HG03280 (cell line): ENCODE data around the gene NEU2.
A peak's percentile ranks its signal among the peaks of the same experiment; 100 is the strongest.

Experiments used
- ATAC-seq: cut with Tn5 transposase; IDR thresholded peaks from one replicate; pipeline ENCODE4 v1.9.1; 2021; ENCODE audit warnings: mild to moderate bottlenecking, moderate library complexity; ENCODE audit not compliant: unreplicated experiment

Gene NEU2

GRCh38 chr2:233075141-233075965 lies 42.9 kb downstream of the NEU2 start:
- no peak for ATAC-seq

GRCh38 chr2:233075966-233076339 lies 43.5 kb downstream of the NEU2 start:
- peak; percentile 62 for ATAC-seq

GRCh38 chr2:233076749-233077148 lies 44.3 kb downstream of the NEU2 start:
- ATAC-seq: no peak

- ATAC-seq: peak; percentile 32
Observed at GRCh38 chr2:233079473-233079877, 47.0 kb downstream of the NEU2 start.

- no peak for ATAC-seq
Observed at GRCh38 chr2:233079953-233080835, 47.7 kb downstream of the NEU2 start.

- no peak for ATAC-seq
Observed at GRCh38 chr2:233080836-233081229, 48.4 kb downstream of the NEU2 start.

DNA sequence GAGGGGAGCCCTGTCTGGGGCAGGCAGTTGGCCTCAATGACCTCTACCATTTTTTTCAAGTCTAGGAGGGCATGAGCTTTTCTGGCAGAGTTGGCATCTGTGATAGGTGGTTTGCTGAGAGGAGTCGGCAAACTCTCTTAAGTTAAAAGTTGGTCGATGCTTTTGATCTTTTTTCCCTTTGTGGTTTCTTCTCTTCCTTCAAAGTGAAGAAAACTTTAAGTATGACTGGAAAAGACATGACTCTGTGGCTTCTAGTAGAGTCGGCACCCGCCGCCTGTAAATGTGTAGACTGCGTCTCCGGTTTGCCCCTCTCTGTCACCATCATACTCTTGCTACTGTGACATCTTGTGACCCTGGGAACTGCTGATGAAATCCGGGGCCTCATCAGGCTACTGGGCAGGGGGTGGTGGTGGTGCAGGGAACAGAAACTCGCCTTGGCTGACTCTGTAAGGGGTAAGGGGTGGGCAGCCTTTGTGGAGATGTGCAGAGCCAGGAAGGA lies 48.8 kb downstream of the NEU2 start:
- ATAC-seq: no peak

DNA sequence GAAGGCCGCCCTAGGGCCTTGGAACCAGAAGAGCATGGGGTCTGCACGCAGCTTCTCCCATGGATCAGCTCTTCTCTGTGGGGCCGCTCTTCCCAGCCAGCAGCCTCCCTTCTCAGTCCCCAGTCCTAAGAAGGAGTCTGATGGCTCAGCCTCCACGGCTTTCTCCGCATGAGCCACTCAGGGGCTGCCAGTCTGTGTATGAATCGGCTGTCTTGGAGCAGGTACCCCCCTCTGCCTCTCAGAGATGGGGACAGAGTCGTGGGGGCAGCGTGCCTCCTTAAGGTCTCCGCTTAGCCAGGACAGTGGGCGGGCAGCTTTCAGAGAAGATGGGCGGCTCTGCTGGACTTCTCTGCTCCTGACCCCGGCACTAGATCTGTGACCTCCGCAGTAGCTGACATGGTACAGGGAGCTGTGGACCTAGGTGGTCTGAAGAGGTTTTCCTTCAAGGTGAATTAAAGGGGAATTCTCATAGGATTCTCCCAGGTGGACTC lies 49.3 kb downstream of the NEU2 start:
- ATAC-seq: peak; percentile 2

GRCh38 chr2:233082222-233082930 lies 49.9 kb downstream of the NEU2 start:
- ATAC-seq: peak; percentile 32

DNA sequence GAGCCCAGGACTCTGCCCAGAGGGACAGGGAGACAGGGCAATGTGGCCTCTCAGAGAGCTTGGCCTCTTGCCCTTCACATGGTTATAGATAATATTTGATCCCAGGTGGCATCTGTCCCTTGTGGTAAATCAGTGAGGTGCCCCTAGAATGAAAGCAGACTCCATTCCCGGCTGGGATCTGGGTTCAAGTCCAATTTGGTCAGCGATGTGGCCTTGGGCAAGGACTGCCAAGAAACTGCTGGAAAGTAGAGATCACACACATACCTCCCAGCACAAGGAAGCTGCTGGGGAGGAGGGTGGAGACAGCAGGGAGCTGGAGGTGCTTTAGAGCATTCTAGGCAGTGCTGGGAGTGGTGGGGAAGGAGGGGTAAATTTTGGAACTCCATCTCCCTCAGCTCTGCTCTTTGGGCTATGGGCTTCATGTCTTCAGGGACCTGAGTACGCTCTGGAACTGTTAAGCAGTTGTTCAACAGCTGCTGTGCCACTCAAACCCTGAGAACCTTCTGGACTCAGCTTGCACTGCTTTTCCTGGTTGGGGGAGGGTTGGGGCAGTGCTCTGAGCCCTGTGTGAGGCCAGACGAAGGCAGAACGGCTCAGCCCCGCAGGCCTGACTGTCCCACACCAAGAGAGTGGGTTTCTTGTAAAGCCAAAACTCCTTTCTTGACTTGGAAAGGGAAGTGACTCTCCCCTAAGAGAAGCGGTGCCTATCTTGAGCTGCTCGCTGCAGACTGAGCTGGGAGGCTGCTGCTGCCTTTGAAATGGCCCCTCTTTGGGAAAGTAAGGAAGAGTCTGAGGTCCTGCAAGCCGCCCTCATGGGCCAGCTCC lies 50.7 kb downstream of the NEU2 start:
- no peak for ATAC-seq

GRCh38 chr2:233083782-233084181 lies 51.3 kb downstream of the NEU2 start:
- ATAC-seq: no peak

DNA sequence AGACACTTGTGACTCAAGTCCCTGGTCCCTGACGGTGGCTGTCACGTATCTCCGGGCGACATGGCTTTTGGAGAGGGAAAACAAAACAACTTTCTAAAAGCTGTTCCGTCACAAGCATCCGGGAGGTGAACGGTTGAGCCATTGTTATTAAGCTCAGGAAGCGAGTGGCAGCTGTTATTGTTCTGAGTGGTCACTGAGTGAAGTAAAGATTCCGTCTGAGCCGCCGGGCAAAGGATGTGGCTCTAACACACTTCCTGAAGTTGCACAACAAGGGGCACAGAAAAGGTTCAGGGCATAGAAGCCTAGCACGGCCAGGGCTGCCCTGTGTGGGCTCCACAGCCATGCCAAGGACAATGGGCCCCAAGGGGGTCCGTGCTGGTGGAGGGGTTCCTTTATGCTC lies 52.0 kb downstream of the NEU2 start:
- no peak for ATAC-seq
